GM21723 (cell line): ENCODE measurements around the gene MYCBPAP.
A peak's percentile ranks its signal among the peaks of the same experiment; 100 is the strongest.
"Not testable (repeated sequence)": the region's sequence is repeated elsewhere in the genome, so short reads cannot be mapped to it uniquely, and the experiment has no call there.

ENCODE experiments used
- ATAC-seq: cut with Tn5 transposase; IDR thresholded peaks from one replicate; pipeline ENCODE4 v1.9.1; 2021; ENCODE audit warnings: mild to moderate bottlenecking, moderate library complexity; ENCODE audit not compliant: unreplicated experiment

MYCBPAP gene

DNA sequence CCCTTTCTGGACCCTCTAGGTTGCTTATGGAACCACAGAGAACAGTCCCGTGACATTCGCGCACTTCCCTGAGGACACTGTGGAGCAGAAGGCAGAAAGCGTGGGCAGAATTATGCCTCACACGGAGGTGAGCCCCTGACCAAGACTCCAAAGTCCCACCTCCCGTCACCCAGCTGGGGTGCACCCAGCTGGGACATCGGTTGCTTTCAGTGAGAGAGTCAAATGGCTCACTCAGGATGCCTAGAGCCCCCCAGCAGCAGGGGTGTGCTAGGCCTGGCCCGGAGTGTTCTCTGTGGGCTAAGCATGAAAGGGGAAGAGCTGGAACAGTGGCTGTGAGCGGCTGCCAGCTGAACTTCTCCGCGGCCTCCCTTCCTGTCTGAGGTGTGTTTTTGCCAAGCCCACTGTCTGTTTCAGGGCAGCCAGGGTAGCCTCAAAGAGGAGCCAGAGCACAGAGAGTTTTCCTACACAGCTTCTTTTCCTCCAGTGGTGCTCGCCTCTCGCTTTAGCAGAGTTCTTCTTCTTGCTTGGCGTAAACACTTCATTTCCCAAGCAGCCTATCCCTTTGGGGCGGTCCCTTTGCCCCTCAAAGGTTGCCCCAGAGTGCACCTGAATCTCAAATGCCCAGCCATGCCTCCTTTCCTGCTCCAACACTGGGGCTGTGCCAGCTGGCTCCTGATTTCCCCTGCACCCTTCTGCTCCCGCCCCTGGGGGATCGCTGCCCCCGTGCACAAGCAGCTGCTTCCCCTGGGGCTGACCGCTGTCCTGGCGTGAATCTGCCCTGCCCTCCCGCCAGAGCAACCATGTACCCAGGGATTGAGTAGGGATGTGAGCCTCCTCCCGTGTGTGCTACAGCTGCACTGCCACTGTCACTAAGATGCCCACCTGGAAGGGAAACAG lies 37.0 kb upstream of the MYCBPAP start:
- no peak for ATAC-seq

DNA sequence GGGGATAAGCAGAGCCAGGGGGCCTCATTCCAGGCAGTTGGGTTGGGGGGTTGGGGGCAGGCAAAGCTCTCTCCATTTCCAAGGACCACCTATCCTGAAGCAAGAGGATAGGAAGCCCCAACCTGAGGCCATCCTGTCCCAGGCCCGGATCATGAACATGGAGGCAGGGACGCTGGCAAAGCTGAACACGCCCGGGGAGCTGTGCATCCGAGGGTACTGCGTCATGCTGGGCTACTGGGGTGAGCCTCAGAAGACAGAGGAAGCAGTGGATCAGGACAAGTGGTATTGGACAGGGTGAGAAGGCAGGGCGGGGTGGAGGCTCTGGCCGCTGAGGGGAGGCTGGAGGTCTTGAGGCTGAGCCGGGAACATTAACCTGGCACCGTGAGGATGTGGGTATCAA lies 36.0 kb upstream of the MYCBPAP start:
- no peak for ATAC-seq

DNA sequence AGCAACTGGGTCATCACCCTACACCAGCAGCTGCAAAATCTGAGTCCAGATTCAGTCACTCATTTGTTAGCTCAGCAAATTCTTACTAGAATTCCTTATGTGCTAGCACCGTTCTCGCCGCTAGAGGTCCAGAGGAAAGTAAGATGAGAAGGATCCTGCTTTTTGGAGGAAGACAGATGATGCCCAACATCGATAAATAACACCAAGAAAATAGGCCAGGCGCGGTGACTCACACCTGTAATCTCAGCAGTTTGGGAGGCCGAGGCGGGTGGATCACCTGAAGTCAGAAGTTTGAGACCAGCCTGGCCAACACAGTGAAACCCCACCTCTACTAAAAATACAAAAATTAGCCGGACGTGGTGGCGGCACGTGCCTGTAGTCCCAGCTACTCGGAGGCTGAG lies 35.5 kb upstream of the MYCBPAP start:
- not testable (repeated sequence) for ATAC-seq

DNA sequence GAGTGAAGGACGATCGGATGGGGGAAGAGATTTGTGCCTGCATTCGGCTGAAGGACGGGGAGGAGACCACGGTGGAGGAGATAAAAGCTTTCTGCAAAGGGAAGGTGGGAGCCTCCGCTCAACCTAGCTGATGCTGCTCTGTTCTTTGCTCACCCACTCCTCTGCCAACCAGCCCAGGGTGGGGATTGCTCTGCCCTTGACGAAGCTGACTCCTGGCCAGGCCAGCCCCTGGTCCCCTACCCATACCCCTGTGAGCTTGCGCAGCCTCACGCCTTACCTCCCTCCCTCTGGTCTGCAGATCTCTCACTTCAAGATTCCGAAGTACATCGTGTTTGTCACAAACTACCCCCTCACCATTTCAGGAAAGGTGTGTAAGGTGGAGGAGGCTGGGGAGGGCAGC lies 34.3 kb upstream of the MYCBPAP start:
- no peak for ATAC-seq

DNA sequence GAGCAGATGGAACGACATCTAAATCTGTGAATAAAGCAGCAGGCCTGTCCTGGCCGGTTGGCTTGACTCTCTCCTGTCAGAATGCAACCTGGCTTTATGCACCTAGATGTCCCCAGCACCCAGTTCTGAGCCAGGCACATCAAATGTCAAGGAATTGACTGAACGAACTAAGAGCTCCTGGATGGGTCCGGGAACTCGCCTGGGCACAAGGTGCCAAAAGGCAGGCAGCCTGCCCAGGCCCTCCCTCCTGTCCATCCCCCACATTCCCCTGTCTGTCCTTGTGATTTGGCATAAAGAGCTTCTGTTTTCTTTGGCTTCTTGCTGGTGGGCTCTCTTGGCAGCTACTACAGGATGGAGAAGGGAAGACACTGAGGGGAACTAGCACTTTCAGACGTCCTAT lies 33.7 kb upstream of the MYCBPAP start:
- ATAC-seq, result no peak

DNA sequence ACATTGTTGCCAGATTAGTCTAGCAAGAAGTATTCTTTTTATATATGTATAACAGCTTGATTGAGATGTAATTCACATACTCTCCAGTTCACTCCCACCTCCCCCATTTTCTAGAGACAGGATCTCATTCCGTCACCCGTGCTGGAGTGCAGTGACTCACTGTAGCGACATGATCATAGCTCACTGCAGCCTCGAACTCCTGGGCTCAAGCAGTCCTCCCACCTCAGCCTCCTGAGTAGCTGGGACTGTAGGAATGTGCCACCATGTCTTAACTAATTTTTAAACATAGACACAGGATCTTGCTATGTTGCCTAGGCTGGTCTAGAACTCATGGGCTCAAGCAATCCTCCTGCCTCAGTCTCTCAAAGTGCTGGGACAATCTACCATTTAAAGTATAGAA lies 32.9 kb upstream of the MYCBPAP start:
- ATAC-seq, result no peak

DNA sequence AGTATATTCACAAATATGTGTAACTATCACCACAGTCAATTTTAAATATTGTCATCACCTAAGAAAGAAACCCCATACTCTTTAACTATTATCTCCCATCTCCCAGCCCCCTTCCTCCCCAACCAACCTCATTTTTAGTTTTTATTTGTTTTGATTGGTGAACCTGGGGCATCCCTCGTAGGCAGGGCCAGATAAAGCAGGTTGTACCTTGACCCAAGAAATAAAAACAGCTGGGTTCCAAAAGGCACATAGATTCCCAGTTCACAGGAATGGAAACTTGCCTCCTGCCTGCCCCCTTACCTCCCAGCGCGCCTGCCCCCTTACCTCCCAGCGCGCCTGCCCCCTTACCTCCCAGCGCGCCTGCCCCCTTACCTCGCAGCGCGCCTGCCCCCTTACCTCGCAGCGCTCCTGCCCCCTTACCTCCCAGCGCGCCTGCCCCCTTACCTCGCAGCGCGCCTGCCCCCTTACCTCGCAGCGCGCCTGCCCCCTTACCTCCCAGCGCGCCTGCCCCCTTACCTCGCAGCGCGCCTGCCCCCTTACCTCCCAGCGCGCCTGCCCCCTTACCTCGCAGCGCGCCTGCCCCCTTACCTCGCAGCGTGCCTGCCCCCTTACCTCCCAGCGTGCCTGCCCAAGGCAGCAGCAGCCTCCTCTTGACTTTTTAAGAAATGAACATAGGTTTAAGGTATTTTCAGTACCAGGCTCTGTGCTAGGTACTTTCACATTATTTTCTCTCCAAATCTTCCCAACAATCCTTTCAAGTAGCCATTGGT lies 32.3 kb upstream of the MYCBPAP start:
- not testable (repeated sequence) for ATAC-seq

DNA sequence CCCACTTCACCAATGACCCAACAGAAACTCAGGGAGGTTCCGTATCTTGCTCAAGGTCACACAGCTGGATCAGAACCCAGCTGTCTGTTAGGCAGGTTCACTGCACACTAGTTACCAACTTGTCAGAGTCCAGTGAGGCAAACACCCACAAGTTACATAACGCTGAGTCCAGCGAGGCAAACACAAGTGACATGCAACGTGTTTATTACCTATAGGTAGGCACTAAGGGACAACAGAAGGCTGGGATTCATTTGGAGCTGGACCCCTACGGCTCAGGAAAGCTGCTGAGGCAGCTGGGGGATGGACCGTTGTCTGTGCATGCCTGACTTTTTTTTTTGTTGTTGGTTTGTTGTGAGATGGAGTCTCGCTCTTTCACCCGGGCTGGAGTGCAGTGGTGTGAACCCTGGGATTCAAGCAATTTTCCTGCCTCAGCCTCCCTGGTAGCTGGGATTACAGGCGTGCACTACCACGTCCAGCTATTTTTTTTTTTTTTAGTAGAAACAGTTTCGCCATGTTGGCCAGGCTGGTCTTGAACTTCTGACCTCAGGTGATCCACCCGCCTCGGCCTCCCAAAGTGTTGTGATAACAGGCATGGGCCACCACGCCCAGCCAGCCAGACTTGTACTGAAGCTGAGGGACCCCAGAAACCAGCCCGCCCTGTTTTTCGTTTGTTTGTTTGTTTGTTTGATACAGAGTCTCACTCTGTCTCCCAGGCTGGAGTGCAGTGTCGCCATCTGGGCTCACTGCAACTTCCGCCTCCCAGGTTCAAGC lies 31.5 kb upstream of the MYCBPAP start:
- no peak for ATAC-seq

DNA sequence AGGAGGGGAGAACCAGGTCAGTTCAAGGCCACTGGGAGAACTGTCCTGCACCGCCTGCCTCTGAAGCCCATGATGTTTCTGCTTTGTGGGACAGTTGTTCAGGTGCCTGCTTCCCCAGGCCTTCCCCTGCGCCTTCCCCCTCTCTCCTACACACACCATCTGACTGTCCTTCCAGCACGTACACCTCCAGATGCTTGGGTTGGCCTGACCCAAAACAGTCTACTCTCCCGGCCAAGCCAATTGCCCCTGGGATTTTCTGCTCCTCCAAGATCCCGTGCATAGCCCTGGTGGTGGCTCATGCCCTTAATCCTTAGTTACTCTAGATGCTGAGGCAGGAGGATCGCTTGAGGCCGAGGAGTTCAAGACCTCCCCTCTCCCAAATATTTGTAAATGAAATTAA lies 30.3 kb upstream of the MYCBPAP start:
- ATAC-seq, result no peak

DNA sequence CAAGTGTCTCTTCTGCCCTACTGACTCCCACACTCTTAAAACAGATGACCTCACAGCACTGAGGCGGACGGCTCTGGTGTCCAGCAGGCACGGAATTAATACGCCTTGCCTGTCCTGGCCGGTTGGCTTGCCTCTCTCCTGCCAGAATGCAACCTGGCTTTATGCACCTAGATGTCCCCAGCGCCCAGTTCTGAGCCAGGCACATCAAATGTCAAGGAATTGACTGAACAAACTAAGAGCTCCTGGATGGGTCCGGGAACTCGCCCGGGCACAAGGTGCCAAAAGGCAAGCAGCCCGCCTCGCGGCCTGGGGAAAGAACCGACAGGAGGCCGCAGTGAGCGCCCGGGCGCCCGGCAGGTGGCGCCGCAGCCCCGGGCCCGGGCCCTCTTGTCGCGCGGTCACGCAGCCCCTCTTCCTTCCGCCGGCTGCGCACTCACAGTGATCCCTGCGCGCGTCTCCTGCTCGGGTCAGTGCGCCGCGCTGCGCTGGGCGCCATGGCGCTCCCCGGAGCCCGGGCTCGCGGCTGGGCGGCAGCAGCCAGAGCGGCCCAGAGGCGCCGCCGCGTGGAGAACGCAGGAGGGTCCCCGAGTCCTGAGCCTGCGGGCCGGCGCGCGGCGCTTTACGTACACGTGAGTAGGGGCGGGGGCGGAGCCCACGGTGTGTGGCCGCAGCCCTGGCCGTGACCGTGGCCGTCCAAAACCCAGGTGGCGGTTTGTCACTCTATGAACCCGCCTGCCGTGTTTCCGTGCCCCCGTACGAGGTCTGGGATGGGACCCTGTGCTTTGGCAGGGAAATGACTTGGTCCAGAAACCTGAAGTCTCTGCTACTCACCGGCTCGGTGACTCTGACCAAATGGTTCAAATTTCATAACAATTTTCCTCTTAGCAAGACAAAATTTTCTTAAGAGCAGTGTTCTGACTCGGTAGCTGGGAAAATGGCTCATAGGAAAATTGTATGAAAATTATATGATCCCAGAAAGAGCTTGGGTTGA lies 29.6 kb upstream of the MYCBPAP start, which contains the start of gene RSAD1:
Gene RSAD1 (plus strand): TSS at position 470 of the 991 bp plus-strand sequence. CDS start 25 bp downstream, at position 495.
- peak; percentile 87 for ATAC-seq

DNA sequence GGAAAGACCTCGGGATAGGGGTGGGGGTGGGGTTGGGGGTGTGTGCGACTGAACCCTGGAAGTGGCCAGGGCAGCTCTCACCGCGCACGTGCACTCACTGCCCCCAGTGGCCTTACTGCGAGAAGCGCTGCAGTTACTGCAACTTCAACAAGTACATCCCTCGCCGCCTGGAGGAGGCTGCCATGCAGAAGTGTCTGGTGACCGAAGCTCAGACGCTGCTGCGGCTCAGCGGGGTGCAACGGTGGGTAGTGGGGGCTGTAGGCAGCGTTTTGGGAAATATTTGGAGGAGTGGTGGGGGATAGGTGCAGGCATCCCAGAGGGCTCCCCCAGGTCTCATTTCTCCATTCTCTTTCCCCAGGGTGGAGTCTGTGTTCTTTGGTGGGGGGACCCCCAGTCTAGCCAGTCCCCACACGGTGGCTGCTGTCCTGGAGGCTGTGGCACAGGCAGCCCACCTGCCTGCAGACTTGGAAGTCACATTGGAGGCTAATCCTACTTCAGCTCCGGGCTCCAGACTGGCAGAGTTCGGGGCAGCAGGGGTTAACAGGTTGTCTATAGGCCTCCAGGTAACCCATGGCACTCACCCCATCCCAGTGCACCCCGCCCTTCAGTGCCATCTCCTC lies 28.6 kb upstream of the MYCBPAP start:
- no peak for ATAC-seq

DNA sequence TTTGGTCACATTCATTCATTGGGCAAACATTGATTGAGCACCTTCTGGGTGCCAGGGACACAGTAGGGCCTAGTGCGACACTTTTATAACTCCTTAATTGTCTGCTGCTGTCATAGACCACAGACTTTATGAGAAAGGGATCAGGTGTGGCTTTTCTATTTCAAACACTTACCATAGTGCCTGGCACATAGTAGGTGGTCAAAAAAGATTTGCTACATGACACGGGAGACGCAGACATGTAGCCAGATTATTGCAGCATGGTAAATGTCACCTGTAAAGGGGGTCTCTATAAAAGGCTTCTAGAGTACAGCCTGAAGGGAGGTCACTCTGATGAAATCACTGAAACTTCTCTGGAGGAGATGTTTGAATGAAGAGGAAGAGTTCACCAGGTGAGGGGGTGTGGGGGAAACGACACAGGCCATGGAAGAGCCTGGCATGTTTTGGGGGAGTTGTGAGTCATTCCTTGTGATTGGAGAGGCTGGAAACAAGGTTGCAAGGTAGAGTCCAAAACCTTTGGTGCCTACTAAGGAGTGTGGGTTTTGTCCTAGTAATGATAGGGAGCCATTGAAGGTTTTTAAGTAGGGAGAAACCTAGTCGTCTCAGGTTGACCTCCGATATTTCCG lies 28.0 kb upstream of the MYCBPAP start:
- no peak for ATAC-seq

DNA sequence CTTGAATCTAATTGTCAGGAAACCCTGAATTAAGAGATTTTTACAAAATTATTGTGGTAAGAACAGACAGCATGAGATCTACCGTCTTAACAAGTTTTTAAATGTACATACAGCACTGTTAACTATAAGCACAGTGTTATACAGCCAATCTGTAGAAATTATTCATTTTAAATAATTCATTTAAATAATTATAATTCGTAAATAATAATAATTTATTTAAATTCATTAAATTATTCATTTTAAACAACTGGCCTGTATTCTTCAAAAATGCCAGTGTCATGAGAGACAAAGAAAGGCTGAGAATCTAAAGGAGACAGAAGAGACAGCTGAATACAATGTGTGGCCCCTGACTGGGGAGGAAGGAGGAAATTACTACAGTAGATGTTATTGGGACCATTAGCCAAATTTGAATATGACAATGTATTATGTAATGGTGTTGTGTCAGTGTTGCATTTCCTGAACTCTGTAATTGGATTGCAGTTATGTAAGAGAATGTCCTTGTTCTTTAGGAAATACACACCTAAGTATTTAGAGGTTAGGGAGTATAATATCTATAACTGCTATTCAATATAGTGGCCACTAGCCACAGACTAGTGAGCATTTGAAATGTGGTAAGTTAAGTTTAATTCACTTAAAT lies 27.3 kb upstream of the MYCBPAP start:
- ATAC-seq, result no peak

DNA sequence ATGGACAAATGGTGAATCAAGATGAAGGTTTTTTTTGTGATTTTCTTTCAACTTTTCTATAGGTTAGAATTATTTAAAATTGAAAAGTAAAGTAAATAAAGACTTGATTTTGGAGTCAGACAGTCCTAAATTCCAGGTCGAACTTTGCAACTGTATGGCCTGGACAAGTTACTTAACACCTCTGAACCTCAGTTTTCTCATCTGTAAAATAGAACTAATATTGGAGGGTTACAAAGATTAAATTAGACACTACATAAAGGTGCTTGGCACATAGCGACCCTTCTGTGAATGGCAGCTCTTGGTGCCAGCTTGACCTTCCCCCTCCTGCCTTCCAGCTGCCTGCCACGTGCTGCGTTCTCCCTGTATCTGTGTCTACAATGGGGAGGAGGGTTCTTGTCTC lies 26.6 kb upstream of the MYCBPAP start:
- no peak for ATAC-seq

DNA sequence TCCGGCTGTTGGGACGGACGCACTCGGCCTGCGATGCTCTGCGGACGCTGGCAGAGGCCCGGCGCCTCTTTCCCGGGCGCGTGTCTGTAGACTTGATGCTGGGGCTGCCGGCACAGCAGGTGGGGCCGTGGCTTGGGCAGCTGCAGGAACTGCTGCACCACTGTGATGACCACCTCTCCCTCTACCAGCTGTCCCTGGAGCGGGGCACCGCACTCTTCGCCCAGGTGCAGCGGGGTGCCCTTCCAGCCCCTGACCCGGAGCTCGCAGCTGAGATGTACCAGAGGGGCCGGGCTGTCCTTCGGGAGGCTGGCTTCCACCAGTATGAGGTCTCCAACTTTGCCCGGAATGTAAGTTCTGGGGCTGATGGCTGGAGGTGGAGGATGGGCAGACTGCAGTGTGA lies 26.1 kb upstream of the MYCBPAP start:
- no peak for ATAC-seq

DNA sequence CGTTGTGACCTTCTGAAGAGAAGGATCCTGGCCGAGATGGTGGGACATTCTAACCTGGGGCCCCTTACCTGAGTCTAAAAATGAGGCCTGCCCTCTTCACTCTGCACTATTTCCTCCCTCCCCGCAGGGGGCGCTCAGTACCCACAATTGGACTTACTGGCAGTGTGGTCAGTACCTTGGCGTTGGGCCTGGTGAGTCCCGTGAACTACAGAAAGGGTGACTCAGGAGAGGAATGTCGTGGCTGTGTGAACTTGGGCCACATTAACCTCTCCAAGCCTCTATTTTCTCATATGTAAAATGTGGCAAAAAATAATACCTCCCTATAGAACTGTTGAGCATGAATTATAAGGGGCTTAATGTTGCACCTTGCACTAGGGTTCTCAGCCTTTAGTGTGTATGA lies 25.7 kb upstream of the MYCBPAP start:
- ATAC-seq, result no peak

DNA sequence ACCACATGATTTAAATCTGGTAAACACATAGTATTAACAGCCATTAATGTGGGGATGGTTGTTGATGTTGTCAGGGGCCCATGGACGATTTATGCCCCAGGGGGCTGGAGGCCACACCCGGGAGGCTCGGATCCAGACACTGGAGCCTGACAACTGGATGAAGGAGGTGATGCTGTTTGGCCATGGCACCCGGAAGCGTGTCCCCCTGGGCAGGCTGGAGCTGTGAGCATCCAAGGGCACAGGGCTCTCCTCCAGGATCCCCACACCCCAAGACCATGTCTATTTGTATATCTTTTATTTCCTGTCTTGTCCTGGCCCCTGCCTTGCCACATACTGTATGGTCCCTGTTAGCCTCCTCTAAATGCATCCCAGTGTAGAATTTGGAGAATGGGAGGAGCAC lies 25.0 kb upstream of the MYCBPAP start:
- no peak for ATAC-seq

DNA sequence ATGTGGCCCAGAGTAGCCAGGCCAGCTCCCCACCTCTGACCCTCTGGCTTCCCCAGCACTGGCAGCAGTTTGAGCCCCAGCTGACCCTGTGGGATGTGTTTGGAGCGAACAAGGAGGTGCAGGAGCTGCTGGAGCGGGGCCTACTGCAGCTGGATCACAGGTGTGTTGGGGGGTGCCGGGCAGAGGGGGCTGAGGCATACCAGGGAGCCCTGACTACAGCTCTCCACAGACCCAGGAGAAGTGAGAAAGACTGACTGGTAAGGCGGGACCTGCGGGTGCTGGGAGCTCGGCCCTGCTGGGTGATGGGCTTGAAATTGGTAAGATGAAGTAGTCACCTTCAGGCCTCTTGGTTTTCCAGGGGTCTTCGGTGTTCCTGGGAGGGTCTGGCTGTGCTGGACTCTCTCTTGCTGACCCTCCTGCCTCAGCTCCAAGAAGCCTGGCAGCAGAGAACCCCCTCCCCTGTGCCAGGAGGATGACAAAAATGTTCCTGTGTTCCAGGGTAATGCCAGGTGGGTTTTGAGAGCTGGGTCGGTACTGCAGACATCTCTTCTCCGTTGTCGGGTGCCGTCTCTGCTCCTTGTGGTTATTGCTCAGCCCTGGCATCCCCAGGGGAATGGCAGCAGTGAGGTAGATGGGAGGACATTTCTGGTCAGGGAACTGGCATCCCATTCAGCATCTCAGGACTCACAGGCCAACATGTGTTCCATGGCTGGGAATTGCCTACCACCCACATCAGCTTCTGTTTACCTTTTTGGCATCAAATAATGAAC lies 23.7 kb upstream of the MYCBPAP start:
- no peak for ATAC-seq
